HG03039 (cell line): Measurements from ENCODE around the gene MYPOP.

Source experiments
- ATAC-seq: cut with Tn5 transposase; IDR thresholded peaks from one replicate; pipeline ENCODE4 v1.9.1; 2021; ENCODE audit warnings: mild to moderate bottlenecking, moderate library complexity; ENCODE audit not compliant: unreplicated experiment

MYPOP gene

DNA sequence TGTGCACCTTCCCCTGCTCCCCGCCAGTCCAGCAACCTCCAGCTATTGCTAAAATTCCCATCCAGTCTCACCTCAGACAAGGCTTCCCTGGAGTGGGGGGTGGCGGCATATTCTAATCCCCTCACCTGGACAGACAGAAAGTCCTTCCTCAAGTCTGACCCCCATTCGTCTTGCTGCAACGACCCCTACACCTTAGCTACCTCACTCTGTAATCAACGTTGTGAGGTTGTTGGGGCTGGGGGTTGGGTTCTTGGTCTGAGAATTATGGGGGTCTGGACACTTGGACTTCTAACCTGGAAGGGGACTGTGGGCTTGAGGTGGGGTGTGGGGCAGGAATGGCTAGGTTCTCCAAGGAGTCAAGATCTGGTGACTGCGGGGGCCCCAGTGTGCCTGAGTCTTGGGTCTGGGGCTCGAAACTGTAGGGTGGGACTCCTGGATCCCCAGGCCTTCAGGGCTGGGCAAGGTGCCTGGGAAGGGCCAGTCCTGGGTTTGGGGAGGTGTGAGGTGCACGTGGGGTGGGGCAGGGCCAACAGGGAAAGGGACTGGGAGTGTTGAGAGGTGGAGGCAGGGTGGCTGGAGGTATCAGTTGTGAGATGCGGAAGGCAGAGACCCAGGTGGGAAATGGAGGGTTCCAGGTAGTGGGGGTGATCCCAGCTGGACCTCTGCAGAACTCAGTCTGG lies 37.0 kb downstream of the MYPOP start:
- no peak for ATAC-seq

DNA sequence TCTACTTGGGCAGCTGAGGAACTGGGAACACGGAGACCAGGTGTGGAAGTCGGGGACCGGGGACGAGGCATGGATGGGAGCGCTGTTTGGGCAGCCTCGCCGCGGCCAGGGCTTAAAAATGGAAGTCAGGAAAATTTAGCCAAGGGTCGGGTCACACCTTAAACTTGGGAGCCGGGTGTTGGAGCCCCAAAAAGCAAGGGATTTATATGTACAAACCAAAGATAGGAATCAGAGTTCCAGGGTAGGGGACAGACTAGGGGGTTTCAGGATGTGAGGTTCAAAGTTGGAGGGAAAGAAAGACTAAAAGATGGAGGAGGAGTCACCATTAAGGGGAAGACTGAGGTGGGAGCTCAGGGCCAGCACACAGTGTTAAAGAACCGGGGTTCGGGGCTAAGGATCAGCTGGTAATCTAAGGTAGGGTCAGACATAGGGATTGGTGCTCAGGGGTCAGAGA lies 37.8 kb downstream of the MYPOP start:
- ATAC-seq: no peak

DNA sequence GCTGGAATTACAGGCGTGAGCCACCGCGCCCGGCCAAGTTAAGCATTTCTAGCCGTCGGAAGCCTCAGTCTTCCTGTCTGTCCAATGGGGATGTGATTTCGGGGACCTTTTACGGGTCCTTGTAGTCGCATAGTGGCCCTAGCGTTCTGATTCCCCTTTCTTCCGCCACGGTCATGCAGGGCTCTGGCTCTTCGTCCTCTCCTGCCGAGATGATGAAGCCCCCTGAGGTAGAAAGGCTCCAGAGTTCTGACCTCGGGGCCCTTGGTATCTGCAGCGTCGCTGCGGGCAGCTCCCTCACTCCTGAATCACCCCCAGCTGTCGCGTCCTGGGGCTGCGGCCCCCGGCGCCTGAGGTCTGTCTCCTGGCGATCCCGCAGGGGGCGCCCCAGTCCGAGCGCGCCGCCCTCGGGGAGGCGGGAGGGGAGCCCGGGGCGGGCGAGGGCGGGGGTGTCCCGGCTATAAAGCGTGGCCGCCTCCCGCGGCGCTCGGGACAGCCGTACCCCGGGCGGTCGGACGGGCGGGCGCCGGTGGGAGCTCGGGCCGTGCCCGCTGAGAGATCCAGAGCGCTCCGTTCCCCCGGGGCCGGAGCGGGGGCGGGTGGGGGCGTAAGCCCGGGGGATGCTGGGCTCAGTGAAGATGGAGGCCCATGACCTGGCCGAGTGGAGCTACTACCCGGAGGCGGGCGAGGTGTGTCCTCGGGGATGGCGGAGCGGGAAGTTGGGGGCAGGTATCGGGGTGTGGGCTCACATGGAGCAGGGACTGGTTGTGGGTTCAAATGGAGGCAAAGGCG lies 38.4 kb downstream of the MYPOP start, which contains the start of gene FOXA3:
Gene FOXA3 (plus strand): TSS at position 487 of the 789 bp plus-strand sequence. CDS start 131 bp downstream, at position 618.
- no peak for ATAC-seq

DNA sequence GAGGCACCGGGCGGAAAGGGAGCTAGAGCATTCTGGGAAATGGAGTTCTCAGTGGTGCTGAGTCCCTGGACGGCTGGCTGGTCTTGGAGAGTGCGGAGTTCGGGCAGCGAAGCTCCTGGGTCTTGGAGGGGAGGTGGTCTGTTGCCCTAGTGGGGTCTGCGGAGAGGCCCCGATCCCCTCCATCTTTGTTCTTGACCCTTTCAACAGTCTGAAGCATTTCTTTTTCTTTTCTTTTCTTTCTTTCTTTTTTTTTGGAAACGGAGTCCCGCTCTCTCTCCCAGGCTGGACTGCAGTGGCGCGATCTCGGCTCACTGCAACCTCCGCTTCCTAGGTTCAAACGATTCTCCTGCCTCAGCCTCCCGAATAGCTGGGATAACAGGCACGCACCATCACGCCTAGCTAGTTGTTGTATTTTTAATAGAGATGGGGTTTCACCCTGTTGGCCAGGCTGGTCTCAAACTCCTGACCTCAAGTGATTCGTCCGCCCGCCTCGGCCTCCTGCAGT lies 39.0 kb downstream of the MYPOP start:
- no peak for ATAC-seq

DNA sequence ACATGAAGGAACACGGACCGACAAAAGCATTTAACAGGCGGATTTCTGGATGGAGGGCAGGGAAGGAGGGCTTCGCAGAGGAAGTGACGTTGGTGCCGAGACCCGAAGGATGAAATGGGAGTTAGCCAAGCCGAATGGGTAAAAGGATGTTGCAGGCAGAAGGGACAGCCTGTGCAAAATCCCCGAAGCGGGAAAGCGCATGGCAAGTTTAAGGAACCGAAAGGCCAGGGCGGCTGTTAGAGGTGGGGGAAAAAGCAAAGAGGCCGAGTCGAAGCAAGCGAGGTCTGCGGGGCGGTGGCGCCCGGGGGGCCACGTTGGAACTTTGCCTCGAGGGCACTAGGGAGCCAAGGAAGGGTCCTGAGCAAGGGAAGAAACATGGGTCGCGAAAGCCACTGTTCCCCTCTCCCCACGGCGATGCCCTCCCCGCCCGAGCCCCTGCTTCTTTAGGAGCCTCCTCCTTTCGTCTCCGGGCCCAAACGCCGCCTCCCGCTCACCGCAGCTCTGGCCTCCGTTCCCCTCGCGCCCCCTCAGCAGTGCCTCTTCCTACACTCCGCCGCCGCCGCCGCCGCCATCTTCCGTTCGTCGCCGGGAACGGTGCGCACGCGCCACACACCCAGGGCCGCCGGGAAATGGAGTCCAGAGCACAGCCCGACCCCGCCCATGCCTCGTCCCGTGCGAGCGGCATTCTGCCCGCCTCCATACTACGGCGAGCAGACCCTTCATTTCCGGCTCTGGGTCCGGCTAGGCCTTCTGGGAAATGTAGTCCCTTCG lies 39.7 kb downstream of the MYPOP start, which contains the start of gene SYMPK:
Gene SYMPK (minus strand): TSS at position 584 of the 771 bp plus-strand sequence. CDS start 8,652 bp downstream, outside the sequence.
- ATAC-seq: peak; percentile 78

DNA sequence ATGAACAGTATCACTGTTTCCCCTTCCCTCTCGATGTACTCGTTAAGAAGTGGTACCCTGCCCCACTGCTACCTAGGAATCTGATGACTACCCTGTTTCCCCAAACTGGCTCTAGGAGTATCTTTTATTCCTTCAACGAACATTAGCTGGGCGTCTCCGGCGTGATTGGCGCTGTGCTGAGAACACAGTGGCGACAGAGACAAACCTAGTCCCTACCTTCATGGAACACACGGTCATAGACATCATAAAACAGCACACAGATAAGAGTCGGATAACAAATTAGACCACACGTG lies 40.2 kb downstream of the MYPOP start:
- no peak for ATAC-seq

DNA sequence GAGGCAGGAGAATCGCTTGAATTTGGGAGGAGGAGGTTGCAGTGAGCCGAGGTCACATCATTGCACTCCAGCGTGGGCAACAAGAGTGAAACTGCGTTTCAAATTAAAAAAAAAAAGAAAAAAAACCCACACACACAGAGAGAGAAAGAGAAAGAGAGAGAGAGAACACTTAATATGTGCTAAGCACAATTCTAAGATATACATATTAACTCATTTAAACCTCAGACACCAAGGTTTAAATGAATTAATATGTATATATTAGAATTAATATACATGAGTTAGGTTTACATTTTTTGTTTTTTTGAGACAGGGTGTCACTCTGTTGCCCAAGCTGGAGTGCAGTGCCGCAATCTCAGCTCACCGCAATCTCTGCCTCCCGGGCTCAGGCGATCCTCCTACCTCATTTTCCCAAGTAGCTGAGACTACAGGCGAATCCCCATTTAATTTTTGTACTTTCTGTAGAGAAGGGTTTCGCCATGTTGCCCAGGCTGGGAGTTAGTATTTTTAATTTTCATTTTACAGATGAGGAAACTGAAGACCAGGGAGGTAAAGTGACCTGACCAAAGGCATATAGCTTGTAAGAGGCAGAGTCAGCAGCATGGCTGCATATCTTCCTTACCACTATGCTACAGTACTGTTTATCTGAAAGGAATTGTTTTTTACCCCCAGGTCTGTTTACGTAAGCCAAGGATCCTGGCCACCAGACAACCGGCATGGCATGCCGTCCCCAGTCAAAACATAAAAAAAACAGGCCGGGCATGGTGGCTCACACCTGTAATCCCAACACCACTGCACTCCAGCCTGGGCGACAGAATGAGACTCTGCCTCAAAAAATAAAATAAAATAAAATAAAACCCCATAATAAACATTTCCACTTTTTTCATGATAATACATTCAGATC lies 41.8 kb downstream of the MYPOP start:
- ATAC-seq: no peak

DNA sequence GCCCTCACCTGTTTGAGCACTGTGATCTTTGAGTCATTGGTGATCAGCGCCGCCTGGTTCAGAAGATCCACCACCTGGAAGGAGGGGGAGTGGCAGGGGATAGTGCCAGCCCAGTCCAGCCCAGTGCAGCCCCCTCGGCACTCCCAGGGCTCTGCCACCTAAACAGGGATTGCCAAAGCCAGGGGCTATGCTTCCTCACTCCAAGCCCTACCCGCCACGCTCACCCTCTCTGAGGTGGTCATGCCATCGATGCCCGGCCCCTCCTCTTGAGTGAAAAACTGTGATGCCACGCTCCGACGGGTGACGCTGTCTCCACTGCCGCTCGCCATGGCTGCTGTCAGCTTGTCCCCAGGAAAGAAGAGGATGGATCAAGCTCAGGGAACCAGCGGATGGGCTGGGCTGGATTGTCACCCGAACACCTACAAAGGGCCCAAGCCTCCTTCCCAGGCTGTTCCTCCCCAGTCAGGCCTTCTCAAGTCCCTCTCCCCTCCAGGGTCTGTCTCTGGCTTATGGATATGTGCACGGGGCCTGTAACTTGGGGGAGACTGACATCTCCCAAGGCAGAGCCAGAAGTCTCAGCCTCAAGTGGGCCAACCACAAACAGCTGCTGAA lies 48.1 kb downstream of the MYPOP start:
- no peak for ATAC-seq

DNA sequence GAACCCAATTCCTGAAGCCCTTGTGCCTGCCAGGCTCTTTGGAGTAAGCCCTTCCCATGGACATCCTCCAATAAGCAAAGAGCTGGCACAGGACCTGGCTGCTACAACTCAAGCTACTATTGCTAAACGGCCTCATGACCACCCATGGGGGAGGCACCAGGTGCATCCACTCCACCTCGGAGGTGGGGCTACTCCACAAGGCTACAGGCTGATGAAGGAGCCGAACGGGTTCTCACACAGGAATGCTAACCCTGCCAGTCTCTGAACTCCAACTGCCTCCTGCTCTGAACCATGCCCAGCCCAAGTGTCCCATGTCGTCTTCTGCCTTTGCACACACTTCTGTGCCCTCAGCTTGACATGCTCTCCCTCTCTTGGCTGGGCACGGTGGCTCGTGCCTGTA lies 49.4 kb downstream of the MYPOP start:
- ATAC-seq: no peak

DNA sequence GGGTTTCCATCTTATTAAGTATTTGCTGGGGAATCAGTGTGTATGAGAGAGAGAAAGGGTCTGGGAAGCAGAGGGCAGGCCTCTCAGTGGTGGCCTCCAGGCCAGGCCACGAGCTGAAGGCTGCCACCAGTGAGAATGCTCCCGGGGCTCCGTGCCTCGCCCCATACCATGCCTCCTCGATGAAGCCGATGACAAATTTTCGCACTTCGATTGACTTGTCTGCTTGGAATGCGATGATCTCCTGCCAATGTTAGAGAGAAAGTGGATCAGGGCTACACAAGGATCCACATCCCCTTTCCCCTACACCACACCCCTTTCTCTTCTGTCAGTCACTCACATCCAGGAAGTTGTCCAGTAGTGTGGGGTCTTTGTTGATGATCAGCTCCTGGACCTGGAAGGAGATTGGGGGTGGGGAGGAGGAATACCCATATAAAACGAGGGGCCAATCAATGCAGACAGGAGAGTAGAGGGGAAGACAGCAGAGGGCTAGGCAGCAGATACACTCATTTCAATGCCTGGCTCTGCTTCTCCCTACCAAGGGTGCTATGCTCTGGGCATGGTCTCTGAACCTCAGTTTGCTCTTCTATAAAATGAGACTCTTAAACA lies 50.2 kb downstream of the MYPOP start:
- no peak for ATAC-seq

DNA sequence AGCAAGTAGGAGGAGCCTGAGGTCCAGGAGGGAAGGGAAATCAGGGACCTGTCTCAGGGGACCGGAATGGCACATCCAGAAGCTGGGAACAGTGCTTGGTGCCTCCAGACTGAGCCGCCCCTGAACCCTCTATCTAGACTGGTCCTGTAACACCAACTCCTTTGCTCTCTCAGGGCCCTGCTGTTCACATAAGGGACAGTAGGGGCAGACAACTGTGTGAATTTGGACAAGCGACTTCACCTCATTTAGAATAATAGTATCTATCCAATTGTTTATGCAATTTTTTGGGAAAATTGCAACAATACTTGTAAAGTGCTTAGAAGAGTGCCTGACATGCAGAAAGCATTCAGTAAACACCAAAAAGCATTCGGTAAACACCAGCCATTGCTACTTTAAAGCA lies 53.5 kb downstream of the MYPOP start:
- no peak for ATAC-seq

DNA sequence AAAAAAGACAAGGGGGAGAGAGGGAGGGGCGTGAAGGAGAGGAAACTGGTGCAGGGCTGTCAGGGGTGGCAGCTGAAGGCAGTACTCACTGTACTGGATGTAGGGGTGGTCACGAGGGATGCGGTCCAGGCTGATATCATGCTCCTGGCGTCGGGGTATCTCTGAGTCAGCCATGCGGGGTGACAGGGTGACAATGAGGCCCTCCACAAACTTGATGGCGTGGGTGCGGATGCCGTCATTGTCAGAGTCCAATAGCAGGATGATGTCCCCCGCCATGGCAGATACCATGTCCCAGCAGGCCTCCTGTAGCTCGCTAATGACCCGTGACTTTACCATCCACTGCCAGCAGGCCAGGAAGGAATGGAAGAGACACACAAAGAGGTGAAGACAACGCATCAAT lies 54.8 kb downstream of the MYPOP start:
- ATAC-seq: no peak

DNA sequence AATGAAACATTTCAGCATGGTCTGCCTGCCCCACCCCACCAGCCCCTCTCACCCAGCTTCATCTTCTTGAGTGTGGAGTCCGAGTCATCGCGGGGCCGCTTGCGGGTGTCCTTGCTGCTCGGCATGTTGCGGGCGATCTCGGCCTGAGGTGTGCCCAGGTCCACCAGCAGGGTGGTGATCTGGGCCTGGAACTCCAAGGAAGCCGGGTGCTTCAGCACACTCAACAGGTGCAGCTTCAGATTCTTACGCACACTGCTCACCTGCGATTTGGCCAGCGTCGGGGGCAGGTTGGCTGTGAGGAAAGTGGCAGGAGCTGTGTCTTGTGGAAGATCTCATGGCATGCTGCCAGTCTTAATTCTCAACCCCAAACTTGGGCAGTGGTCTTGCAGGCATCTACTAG lies 60.2 kb downstream of the MYPOP start:
- ATAC-seq: no peak
